GOT3 (cell line): ENCODE data around the gene FAM200A.
"Not testable (repeated sequence)": the region's sequence is repeated elsewhere in the genome, so short reads cannot be mapped to it uniquely, and the experiment has no call there.

Experiments used
- DNase-seq: peaks from one replicate; lab custom pipeline; 2025; ENCODE audit warnings: mixed read lengths; lab: John Stamatoyannopoulos, UW

Gene FAM200A

DNA sequence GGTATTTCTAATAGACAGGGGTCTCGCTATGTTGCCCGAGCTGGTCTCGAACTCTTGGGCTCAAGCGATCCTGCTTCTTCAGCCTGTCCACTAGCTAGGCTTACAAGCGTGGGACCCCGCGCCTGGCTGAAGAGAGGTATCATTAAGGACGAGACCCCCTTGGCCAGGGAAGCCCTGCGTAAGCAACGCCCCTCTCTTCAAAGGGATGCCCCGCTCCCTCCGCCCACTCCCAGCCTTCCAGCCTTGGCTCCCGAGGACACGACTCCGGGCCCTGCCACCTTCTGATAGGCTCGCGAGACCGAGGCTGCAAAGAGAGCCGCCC lies 47.7 kb downstream of the FAM200A start:
- DNase-seq: no peak

- not testable (repeated sequence) for DNase-seq
These were observed 50.7 kb downstream of the FAM200A start for GRCh38 chr7:99501236-99501635.

- DNase-seq: no peak
These were observed 51.3 kb downstream of the FAM200A start for GRCh38 chr7:99500637-99501009.

GRCh38 chr7:99499721-99500636 lies 51.9 kb downstream of the FAM200A start, which contains the start of gene ZNF394:
ZNF394 (minus strand) TSS chr7:99500281; CDS start chr7:99500093, 188 bp downstream.
- peak; percentile 50 for DNase-seq

DNA sequence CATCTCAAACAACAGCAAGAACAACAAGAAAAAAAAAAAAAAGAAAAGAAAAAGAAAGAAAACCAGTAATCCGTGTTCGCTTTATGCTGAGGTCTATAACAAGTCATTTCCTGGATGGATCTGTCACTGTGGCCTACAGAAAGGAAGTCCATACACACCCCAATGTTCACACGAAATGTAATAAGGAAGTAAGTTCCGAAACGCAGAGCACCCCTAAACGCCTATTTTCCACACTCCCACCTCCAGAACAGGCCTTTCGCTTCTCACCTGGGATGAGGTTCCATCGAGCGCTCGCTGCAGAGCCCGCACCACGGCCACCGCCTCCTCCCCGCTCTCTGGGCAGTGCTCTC lies 52.6 kb downstream of the FAM200A start:
- no peak for DNase-seq

GRCh38 chr7:99498546-99498944 lies 53.4 kb downstream of the FAM200A start:
- no peak for DNase-seq

DNA sequence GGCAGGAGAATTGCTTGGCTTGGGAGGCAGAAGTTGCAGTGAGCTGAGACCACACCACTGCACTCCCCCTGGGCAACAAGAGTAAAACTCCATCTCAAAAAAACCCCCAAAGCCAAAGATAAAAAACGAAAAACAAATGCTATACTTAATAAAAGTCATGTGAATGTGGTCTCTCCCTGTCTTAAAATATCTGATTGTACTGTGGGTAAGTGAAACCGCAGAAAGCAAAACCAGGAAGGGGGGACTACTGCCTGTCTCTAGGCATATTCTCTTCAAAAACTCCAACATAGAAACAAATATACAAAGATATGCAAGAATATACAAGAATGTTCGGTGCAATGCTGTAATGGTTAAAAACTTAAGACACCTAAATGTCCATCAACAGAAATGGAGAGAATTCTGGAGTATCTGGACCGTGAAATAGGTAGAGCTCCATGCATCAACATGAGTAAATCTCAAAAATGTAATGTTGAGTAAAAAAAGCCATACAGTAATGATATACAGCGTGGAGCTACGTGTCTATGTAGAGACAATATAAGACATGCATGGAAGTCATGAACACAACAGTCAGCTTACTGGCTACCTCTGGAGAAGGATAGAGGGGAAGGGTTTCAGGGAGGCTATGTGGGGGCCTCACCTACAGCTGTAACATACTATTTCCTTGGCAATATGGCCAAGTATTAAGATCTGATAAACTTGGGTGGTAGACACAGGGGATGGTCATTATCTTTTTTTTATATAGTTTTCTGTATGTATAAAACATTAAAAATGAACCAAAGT lies 54.0 kb downstream of the FAM200A start:
- DNase-seq: no peak
